Stimulated activated CD4-positive, alpha-beta T cell treated with anti-CD3 and anti-CD28 coated beads, Interleukin-4, amount 100 ng/mL, for 24 hours (primary cell): ENCODE results near the gene CIRBP.
A peak's percentile ranks its signal among the peaks of the same experiment; 100 is the strongest.

Experiments used
- DNase-seq: peaks from one replicate; pipeline ENCODE4 v3.0.0-alpha.2; 2020

The CIRBP gene

DNA sequence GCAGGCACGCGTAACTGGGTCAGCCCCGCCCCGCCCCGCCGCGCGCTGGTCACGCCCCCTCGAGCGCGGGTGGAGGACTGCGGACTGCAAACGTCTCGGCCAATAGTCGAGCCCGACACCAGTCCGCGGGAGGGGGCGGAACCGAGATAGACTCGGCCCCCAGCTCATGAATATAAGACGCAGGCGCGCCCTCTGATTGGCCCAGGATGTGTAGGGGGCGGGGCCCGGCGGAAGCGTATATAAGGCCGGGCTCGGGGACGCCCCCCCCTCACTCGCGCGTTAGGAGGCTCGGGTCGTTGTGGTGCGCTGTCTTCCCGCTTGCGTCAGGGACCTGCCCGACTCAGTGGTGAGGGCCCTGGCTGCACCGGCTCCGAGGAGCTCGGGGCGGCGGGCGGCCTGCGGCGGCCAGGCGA lies at the start of gene CIRBP:
Gene CIRBP, plus strand, starts transcription at position 268 of the 413 bp plus-strand sequence. CDS start 1,602 bp downstream, outside the sequence.
- peak; percentile 99 for DNase-seq

DNA sequence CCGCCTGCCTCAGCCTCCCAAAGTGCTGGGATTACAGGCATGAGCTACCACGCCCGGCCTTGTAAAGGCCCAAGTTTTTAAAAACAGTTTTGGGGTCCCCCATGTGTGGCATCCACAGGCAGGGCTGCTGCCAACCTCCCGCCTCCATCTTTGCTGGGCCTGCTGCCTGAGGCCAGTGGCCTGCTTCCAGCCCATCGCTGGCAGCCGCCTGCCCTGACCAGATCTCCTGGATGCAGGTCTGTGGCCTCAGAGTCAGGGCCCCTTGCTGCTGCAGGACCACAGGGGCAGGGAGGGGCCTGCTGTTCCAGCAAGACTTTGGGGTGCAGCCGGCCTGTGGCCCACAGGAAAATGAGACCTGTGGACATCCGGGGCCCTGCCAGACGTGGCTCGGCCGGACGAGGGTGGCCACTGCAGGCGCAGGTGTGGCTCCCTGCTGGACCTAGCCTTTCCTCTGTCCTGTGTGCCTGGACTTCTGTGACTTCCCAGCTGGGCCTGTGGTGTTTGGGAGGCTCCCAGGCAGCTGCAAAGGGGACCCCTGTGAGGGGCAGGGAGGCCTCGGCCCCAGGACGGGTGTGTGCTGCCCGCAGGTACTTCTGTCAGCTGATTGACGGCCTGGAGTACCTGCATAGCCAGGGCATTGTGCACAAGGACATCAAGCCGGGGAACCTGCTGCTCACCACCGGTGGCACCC lies 49.2 kb upstream of the CIRBP start:
- DNase-seq = no peak

DNA sequence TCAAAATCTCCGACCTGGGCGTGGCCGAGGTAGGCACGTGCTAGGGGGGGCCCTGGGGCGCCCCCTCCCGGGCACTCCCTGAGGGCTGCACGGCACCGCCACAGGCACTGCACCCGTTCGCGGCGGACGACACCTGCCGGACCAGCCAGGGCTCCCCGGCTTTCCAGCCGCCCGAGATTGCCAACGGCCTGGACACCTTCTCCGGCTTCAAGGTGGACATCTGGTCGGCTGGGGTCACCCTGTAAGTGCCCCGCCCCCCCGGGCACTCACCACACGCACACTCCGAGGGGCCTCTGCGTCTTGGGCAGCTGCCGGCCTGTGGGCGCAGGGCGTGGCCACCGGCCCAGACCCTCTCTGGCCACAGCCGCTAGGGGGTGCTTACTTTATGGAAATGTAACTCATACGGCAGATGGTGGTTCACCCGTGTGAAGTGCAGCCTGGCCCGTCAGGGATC lies 48.6 kb upstream of the CIRBP start:
- no peak for DNase-seq

DNA sequence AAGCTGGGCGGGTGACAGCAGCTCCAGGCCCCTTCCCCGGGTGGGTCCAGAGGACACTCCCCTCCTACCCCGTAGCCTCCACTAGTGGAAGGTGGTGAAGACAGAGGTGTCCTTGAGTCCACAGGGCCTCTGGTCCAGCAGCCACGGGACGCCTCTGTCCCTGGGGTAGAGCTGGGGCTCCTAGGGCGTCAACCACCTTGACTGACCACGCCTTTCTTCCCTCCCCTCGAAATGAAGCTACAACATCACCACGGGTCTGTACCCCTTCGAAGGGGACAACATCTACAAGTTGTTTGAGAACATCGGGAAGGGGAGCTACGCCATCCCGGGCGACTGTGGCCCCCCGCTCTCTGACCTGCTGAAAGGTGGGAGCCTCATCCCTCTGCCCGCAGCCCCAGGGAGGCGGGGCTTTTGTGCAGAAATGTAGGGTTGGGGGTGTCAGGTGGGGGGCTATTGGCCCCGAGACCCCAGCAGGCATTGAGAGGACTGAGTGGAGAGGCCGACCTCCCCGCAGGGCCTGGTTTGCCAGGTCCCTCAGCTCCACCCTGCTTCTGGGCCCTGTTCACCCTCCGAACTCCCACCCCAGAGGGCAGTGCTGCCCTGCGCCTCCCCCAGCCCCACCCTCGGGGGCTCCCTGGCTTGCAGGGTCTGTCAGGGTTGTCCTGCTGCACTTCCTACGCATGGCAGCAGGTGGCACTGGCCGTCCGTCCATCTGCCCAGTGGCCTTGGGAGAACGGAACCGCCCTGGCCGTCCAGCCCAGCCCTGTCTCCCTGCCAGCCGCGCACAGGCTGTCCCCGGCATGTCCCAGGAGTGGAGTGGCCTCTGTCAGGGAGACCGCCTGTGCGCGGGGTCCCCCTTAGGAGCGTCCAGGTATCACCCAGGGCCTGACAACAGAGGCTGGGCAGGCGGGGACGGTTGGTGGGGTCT lies 47.9 kb upstream of the CIRBP start:
- DNase-seq = no peak

DNA sequence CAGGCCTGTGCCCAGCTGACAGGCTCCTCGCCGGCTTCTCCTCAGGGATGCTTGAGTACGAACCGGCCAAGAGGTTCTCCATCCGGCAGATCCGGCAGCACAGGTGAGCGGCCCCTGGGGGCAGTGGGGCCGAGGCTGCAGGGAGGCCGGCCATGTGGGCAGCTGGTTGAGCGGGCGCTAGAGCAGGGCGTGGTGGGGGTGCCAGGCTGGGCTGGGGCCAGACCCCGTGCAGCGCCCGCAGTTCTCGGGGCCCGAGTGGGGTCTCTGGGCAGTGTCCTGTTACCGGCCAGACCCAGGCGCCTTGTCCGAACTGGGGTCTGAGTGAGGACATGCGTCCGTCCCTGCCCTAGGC lies 47.3 kb upstream of the CIRBP start:
- DNase-seq = no peak

DNA sequence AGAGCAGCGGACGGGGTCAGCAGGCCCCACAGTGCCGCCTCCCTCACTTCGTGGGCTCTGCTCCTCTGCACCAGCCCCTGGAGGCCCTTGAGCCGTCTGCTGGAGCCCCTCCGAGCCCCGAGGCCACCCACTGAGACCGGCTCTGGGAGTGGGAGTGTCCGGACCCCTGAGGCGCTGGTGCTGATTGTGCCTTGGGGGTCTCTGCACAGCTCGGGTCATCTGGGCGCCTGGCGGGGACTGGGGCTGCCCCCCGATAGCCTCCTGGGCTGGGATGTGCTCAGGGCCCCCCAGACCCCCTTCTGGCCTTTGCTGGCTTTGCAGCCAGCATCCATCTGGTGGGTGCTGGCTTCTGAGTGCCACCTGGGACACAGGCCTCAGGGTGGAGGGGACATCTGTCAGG lies 46.7 kb upstream of the CIRBP start:
- no peak for DNase-seq

DNA sequence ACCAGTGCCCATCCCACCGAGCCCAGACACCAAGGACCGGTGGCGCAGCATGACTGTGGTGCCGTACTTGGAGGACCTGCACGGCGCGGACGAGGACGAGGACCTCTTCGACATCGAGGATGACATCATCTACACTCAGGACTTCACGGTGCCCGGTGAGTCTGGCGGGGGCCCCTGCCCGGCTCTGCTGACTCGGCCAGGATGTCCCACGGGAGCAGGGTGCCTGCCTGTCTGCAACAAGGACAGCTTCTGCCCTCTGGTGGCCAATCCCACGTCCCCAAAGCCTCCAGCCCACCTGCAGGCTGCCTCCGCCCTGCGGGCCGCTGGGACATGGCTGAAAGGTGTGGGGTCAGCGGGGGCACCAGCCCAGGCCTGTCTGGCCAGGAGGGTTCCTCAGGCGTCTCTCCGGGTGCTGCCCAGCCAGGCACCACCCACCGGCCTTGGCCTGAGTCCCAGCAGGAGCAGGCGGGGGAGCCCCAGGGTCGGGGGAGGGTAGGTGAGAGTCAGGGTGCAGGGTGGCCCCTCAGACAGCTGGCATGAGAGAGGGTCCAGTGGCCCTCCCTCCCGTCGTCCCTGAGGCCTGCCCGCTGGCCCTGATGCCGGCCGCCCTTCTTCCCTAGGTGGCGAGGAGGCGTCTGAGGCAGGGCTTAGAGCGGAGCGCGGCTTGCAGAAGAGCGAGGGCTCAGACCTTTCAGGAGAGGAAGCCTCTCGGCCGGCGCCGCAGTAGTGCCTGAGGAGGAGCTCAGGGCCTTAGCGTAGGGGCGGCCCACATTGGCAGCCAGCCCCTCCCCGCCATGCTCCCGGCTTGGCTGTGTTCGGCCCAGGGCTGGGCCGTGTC lies 45.9 kb upstream of the CIRBP start:
- no peak for DNase-seq

DNA sequence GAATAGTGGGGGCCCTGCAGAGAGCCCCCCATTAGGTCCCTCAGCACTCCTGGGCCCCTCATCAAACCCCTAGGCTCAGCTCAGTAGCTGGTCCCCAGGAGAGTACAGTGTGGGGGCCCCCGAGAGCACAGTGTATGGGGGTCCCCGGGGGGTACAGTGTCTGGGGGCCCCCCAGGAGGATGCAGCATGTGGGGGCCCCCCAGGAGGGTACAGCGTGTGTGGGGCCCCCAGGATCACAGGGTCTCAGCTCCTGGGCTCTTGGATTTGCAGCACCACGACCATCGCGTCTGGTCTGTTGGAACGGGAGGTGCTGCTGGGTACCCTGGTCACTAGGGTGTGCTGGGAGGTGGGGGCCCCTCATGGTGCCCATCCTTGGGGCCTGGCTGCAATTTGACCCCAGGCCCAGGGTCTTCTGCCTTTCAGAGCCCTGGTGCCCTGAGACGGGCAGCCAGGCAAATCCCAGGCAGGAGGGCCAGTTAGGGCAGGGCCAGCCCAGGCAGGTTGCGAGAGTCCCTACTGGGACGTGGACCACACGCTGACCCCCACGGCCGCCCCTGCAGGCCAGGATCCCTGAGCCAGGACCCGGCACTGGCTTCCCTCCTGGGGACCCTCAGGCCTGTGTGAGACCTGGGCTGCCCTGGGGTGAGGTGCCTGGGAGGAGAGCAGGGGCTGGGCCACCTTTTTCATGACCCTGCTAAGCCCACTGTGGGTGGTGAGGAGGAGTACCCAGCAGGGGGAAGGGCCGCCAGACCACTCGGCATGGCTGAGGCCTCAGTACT lies 44.9 kb upstream of the CIRBP start:
- no peak for DNase-seq

DNA sequence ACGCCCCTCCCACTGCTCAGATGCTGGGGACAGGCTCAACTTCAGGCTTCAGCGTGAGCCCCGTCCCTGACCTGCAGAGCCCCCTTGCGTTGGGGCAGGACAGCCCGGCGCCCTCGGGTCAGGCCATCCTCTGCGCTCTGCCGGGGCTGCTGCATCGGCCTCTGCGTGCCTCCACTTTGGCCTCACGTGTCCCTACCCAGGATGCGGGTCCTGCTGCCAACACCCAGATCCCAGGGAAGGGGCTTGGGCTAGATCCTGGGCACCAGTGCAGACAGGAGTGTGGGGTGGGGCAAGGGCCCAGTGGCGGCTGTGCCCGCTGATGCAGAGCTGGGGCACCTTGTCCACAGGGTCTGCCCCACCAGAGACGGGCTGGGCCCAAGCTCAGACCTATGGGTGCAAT lies 44.3 kb upstream of the CIRBP start:
- DNase-seq = no peak

DNA sequence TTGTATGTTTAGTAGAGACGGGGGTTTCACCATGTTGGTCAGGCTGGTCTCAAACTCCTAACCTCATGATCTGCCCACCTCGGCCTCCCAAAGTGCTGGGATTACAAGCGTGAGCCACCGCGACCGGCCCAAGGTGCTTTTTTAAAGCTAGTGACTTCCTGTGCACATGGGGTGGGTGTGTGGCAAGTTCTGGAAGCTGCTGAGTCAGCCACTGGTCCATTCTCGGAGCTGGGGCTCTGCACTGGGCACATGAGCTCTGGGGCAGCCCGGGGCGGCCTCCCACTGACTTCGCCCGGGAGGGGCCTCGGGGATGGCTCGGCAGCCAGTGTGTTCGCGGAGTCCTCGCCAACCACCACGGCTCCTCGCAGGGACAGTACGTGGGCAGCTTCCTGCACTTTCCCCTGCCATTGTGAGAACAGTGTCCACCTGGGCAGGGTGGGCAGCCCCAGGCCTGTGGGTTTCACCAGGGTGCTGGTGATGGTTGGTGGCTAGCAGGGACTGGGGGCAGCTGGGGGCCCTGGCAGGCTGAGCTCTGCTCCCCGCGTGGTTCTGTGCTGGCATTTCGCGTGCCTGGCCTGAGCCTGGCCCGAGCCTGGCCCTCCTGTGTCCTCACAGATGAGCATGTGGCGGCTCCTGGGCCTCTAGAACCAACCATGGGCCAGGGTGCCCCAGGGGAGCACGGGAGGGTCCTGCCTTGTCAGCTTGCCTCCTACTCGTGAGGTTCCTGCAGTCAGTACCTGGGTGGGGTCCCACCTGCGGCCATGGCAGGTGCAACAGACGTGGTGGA lies 43.5 kb upstream of the CIRBP start:
- no peak for DNase-seq

DNA sequence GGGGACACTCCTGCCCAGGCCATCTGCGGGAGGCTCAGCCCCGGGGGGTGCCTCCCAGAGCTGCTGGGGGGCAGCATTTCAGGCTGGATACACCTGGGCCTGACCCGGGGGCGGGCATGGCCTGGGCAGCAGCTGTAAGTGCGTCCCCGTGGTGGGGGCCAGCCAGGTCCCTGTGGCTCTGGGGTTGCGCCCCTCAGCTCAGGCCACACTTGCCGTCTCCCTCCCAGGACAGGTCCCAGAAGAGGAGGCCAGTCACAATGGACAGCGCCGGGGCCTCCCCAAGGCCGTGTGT lies 43.0 kb upstream of the CIRBP start:
- no peak for DNase-seq

DNA sequence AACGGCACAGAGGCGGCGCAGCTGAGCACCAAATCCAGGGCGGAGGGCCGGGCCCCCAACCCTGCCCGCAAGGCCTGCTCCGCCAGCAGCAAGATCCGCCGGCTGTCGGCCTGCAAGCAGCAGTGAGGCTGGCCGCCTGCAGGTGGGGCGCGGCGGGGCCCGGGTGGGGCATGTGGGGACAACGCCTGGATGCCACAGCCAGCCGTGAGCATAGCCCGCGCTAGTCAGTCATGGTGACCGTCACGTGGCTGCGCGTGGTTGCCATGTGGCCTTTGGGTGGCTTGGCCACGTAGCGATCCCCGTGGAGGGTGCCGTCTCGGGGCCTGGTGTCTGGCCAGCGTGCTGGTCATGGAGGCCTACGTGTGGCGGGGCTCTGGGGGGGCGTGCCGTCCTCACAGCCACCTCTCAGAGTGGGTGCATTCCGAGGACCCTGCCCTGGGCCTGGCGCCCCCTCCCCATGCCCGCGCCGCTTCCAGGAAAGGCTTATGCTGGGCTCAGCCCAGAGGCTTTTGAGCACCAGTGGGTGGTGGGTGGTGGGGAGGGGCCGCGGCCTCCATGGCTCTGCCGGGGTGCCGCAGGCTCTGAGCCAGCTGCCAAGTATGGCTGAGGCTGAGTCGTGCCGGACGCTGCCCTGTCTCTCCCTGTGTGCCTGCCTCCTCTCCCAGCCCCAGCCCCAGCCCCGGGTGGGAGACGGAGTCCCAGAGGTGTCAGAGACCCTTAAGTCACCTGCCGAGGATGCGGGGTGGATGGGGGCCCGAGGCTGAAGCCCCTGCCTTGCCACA lies 42.4 kb upstream of the CIRBP start:
- DNase-seq = no peak

DNA sequence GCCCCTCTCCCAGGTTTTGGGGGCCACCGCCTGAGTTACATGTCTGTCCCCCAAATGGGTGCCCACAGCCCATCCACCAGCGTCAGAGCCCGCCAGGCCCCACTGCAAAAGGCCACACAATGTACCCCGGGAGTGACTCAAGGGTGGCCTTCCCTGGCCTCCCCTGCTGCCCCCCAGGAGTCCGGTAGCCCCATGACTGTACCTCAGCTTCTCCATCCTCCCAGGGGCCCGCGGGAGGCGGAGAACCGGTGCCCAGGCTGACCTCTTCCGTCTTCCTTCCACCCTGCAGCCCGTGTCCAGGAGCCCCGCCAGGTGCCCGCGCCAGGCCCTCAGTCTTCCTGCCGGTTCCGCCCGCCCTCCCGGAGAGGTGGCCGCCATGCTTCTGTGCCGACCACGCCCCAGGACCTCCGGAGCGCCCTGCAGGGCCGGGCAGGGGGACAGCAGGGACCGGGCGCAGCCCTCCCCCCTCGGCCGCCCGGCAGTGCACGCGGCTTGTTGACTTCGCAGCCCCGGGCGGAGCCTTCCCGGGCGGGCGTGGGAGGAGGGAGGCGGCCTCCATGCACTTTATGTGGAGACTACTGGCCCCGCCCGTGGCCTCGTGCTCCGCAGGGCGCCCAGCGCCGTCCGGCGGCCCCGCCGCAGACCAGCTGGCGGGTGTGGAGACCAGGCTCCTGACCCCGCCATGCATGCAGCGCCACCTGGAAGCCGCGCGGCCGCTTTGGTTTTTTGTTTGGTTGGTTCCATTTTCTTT lies 41.7 kb upstream of the CIRBP start:
- no peak for DNase-seq

DNA sequence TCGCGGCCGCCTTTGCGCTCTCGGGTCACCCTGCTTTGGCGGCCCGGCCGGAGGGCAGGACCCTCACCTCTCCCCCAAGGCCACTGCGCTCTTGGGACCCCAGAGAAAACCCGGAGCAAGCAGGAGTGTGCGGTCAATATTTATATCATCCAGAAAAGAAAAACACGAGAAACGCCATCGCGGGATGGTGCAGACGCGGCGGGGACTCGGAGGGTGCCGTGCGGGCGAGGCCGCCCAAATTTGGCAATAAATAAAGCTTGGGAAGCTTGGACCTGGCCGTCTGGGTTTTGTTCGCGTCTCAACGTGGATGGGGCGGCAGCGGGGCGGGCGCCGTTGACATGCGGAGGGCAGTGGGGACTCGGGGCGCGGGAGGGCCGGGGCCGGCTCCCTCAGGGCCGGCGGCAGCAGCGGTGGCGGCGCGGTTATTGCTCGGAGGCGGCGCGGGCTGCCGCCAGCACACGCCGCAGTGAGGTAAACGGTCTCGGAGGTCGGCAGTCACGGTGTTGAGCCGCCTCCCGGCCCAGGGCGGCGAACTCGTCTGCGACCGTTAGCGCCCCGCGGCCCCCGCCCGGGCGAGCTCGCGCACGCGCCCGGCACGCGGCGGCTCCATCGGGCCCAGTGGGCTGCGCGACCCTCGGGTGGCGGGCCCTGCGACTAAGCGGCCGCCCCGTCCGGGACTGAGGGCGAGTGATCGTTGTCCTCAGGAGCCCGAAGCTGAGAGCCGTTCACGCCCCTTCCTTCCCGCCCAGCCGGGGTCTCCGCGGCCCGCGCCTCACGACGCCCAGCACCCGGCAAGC lies 40.8 kb upstream of the CIRBP start:
- DNase-seq = no peak

DNA sequence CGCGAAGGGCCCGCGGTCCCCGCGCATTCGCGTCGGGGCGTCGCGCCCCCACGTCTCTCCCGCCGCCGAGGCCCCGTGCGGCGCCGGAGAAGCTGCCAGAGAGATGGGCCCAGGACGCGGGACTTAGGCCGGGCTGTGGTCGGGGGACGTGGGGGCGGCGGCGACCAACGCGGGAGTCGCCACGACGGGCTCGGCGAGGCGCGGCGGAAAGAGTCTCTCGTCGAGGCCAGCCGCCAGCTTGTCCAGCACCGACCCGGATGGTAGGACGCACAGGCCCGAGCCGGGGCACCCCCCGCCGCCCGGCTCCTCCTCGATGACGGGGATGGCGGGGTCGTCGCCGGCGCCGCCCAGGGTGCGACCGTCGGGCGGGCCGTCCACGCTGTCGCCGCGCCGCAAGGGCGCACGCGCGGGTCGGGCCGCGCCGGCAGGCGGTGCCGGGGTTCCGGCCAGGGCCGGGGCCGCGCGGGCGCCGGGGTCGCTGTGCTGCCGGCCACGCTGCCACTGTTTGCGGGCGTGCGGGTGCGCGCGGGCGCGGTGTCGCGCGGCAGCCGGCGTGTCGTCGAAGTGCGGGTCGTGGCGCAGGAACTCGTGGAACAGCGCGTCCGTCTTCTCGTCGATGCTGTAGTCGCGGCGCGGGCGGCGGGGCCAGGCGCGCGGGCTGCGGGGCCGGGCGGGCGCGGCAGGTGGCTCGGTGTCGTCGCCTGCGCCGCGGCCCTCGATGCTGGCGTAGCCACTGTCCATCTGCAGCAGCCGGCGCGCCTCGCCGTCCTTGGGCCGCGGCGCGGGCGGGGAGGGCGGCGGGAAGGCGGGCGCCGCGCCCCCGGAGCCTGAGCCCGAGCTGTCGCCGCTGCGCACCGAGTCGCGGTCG lies 39.8 kb upstream of the CIRBP start:
- DNase-seq = no peak

DNA sequence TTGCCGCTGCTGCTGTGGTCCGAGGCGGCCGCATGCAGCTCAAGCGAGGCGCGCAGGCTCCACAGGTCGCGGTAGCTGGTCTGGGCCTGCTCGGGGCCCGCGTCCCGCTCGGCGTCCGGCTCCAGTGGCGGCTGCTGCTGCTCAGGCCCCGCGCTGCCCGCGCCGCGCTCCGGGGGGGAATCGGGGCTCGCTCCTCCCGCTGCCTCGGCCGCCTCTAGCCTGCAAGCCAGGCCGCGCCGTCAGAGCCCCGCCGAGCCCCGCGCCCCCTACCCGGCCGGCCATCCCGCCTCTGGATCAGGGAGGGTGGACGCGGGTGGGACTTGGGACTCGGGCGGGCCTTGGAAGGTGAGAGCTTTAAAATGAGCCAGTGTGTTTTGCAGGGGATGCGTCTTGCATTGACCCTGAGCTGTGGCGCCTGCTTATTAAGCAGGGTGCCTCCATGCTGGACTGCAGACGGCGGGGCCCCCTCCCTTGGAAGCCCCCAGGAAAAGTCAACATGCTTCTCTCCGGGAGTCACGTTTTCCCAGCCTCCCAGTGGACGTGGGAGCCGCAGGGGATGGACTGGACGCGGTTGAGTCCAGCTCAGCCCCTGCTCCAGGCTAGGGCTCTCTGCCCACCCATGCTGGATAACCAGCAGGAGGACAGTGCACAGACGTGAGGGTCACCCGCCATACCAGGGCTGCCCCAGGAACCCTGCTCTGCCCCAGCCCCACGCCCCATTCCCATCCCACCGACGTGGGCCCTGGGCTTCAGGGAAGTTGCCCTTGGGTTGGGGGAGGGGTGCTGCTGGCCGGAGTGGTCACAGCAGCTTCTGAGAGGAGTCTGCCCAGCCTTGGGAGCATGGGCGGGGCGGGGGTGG lies 39.0 kb upstream of the CIRBP start:
- DNase-seq = no peak

DNA sequence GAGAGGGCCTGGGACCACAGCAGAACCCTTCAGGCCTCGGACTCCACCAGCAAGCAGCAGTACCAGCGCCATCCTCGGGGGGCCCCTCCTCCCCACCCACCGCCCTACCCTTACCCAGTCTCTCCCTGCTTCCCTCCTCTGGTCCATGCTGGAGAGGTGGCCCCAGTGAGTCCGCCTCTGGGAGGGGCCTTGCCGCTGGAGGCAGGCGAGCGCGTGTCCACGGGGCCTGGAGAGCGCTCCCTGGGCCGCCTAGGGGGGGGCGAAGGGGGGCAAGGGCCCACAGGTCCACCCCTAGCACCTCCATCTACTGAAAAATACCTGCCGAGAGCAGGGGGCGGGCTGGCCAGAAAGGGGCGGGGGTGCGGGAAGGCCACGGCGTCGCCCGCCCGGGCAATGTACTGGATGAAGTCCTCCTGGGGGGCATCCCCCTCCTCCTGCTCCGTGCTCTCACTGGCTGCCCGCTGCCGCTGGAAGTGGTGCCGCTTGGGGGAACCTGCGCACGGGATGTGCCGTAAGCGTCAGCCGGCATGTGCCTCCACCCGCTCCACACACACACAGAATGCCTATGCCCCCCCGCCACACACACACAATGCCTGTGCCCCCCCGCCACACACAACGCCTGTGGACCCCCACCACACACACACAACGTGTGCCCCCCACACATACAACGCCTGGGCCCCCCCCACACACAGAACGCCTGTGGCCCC lies 38.2 kb upstream of the CIRBP start:
- no peak for DNase-seq
